Ectodermal cell (in vitro differentiated cells): ENCODE results near the gene FAM53C.
"Not testable (repeated sequence)": the region's sequence is repeated elsewhere in the genome, so short reads cannot be mapped to it uniquely, and the experiment has no call there.

ENCODE experiments used
- H3K27ac ChIP-seq: 2 replicates; pipeline ENCODE4 v1.7.0; 2013; ENCODE audit warnings: mild to moderate bottlenecking, low read depth, low read length; ENCODE audit not compliant: insufficient read depth, poor library complexity, severe bottlenecking
- H3K27me3 ChIP-seq: 2 replicates; pipeline ENCODE4 v1.7.0; 2013; ENCODE audit warnings: mild to moderate bottlenecking, low read length; ENCODE audit not compliant: insufficient read depth, control insufficient read depth, poor library complexity, severe bottlenecking
- H3K36me3 ChIP-seq: one replicate; pipeline ENCODE4 v1.7.0; 2013; ENCODE audit warnings: low read length; ENCODE audit not compliant: control insufficient read depth, insufficient read depth
- H3K4me1 ChIP-seq: one replicate; pipeline ENCODE4 v1.7.0; 2013; ENCODE audit warnings: low read length; ENCODE audit not compliant: control insufficient read depth, insufficient read depth
- H3K4me3 ChIP-seq: 2 replicates; pipeline ENCODE4 v1.7.0; 2013; ENCODE audit warnings: low read depth, low read length, control low read depth; ENCODE audit not compliant: insufficient read depth
- H3K9me3 ChIP-seq: 2 replicates; pipeline ENCODE4 v1.7.0; 2013; ENCODE audit warnings: mild to moderate bottlenecking, low read length, moderate library complexity; ENCODE audit not compliant: control insufficient read depth
- WGBS, 2 experiments: methylation state at CpG; one replicate each; pipeline ENCODE4 v1.1.7; 2013; ENCODE audit warnings: missing lambda C conversion rate in 2 of 2; 5-methylcytosine and 5-hydroxymethylcytosine counted together

FAM53C gene

DNA sequence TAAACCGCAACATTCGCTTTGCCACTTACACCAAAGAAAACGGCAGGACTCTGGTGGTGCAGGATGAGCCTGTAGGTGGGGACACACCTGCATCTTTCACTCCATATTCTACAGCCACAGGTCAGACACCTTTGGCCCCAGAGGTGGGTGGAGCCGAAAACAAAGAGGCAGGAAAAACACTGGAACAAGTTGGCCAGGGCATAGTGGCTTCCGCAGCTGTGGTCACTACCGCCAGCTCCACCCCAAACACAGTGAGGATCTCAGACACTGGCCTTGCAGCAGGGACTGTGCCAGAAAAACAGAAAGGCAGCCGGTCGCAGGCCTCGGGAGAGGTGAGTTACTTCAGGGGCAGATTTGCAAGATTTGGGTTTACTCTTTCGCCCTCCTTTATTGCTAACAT, 48.2 kb downstream of the FAM53C start:
- H3K27ac ChIP-seq = no peak overlapping the region
- H3K27me3 ChIP-seq = no peaks in the 10 kb centered on the region
- peaks cover 40% of the 10 kb centered on the region for H3K36me3 ChIP-seq
- peaks cover 3% of the 10 kb centered on the region for H3K4me1 ChIP-seq
- 94% methylated on average over 10 of the region's 10 CpGs for WGBS, 2 experiments
- H3K4me3 ChIP-seq = no peak overlapping the region
- no peaks in the 10 kb centered on the region for H3K9me3 ChIP-seq

DNA sequence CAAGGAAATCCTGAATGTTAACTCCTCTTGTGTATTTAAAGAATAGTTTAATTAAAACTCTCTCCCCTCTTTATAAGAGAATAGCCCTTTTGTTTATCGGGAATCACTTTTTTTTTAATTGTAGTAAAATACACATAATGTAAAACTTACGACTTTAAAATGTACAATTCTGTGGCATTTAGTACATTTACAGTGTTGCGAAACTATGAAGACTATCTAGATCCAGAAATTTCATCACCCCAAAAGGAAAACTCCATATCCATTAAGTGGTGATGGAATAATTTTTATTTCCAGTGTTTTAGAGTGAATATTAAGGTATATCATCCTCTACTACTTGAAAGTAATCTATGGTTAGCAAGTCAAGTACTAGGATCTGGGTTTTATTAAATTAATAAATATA, 51.3 kb downstream of the FAM53C start:
- peaks cover 14% of the 10 kb centered on the region for H3K4me1 ChIP-seq
- no peak overlapping the region for H3K4me3 ChIP-seq
- no peaks in the 10 kb centered on the region for H3K9me3 ChIP-seq
- H3K27ac ChIP-seq = no peak overlapping the region
- WGBS, 2 experiments = no CpG with 5 or more reads among the region's 3 CpGs
- H3K27me3 ChIP-seq = no peaks in the 10 kb centered on the region
- H3K36me3 ChIP-seq = peaks cover 41% of the 10 kb centered on the region

DNA sequence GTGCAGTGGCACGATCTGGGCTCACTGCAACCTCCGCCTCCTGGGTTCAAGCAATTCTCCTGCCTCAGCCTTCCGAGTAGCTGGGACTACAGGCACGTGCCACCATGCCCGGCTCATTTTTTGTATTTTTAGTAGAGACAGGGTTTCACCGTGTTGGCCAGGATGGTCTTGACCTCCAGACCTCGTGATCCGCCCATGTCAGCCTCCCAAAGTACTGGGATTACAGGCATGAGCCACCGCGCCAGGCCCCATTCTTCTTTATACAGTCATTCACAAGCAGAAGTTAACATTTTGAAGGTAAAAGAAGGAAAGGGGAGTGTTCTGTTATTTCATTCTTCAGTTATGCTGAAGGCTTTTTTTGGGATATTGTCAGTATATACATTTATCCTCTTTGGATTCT, 51.8 kb downstream of the FAM53C start:
- not testable (repeated sequence) for H3K4me3 ChIP-seq, H3K27ac ChIP-seq, H3K9me3 ChIP-seq, H3K27me3 ChIP-seq
- Histone ChIP-seq H3K4me1 (peaks cover 14% of the 10 kb centered on the region), H3K36me3 (peaks cover 41% of the 10 kb centered on the region)
- 91 to 97% methylated on average over 10 of the region's 10 CpGs for WGBS, 2 experiments

DNA sequence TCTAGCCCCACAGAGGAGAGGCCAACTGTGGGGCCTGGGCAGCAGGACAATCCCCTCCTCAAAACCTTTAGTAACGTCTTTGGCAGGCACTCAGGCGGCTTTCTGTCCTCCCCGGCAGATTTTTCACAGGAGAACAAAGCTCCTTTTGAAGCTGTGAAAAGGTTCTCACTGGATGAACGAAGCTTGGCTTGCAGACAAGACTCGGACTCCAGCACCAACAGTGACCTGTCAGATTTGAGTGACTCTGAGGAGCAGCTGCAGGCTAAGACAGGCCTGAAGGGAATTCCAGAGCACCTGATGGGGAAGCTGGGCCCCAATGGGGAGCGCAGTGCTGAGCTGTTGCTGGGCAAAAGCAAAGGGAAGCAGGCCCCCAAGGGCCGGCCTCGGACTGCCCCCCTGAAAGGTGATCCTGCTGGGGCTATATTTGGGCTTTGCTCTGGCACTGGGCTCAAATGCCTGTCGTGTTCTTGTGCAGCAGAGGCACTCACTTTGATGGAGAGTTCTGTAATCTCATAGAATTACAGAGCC, 53.9 kb downstream of the FAM53C start:
- Histone ChIP-seq H3K27me3 (no peaks in the 10 kb centered on the region), H3K36me3 (peaks cover 33% of the 10 kb centered on the region), H3K4me3 (no peak overlapping the region), H3K9me3 (no peaks in the 10 kb centered on the region), H3K4me1 (peaks cover 14% of the 10 kb centered on the region), H3K27ac (peak overlapping the region; percentile 32)
- 75 to 86% methylated on average over 9 of the region's 9 CpGs for WGBS, 2 experiments
